ENCODE measurements around the gene SPATA16.
"Not testable (repeated sequence)": the region's sequence is repeated elsewhere in the genome, so short reads cannot be mapped to it uniquely, and the experiment has no call there.

SPATA16 gene

DNA sequence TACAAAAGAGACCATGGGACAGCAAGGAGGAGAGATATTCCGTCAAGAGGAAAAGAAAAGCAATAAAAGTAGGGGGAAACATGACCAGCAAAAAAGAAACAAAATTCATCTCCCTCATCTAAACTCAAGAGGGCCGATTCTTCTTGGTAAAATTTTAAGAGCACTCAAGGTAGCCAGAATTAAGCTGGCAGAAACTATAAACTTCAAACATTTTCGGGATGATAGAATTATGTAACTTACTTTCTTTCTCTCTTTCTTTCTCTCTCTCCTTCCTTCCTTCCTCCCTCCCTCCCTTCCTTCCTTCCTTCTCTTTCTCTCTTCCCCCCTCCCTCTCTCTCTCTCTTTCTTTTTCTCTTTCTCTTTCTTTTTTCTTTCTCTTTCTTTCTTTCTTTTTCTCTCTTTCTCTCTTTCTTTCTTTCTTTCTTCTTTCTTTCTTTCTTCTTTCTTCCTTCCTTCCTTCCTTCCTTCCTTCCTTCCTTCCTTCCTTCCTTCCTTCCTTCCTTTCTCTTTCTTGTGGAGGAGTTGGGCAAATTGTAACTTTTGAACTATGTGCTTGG, 180.3 kb downstream of the SPATA16 start:
- H2BK120ac ChIP-seq (ENCODE audit: low read depth, low read length); H3K9ac ChIP-seq (ENCODE audit: low read length); H3K4me3 ChIP-seq (ENCODE audit: low read length); H3K79me1 ChIP-seq (ENCODE audit: low read length); H3K4me2 ChIP-seq (ENCODE audit: low read length); H2BK5ac ChIP-seq (ENCODE audit: low read length); DNase-seq; H3K23ac ChIP-seq (ENCODE audit: low read length); H3K79me2 ChIP-seq (ENCODE audit: control insufficient read depth, insufficient read depth, low read length); H2BK15ac ChIP-seq (replicated peaks; ENCODE audit: low read depth); H3K4ac ChIP-seq (ENCODE audit: low read depth, low read length); H3K27me3 ChIP-seq (ENCODE audit: insufficient read depth, low read length, poor library complexity); H3K56ac ChIP-seq (ENCODE audit: low read length); H3K36me3 ChIP-seq (ENCODE audit: control insufficient read depth, insufficient read depth, low read length); H3K4me1 ChIP-seq (ENCODE audit: control insufficient read depth, low read depth, low read length); H3K18ac ChIP-seq (ENCODE audit: low read length); H4K5ac ChIP-seq (ENCODE audit: low read length); H3K27ac ChIP-seq (ENCODE audit: low read depth, low read length); H4K8ac ChIP-seq (ENCODE audit: low read depth, low read length); H2AK5ac ChIP-seq (ENCODE audit: low read length): not testable (repeated sequence)
- WGBS (ENCODE audit: extremely low coverage, insufficient coverage, low lambda C conversion rate) = no CpG with 5 or more reads among the region's 3 CpGs

DNA sequence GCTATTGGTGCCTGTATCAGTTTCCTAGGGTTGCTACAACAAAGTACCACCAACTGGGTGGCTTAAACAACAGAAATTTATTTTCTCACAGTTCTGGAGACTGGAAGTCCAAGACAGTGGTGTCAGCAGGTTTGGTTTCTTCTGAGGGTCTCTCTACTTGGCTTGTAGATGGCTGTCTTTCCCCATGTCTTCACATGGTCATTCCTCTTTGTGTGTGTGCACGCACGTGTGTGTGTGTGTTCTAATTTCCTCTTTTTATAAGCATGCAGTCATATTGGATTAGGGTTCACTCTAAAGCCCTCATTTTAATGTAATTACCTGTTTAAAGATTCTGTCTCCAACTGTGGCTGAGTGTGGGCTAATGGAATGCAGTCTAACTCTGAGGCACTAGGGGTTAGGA, 182.5 kb downstream of the SPATA16 start:
- no peaks in the 10 kb centered on the region for H3K79me1 ChIP-seq (ENCODE audit: low read length)
- H3K36me3 ChIP-seq (ENCODE audit: control insufficient read depth, insufficient read depth, low read length) = no peaks in the 10 kb centered on the region
- WGBS (ENCODE audit: extremely low coverage, insufficient coverage, low lambda C conversion rate) = no CpG with 5 or more reads among the region's 2 CpGs
- H4K8ac ChIP-seq (ENCODE audit: low read depth, low read length) = no peak overlapping the region
- H2BK15ac ChIP-seq (replicated peaks; ENCODE audit: low read depth) = no peak overlapping the region
- no peak overlapping the region for H3K4me2 ChIP-seq (ENCODE audit: low read length)
- no peak overlapping the region for H3K4me3 ChIP-seq (ENCODE audit: low read length)
- no peaks in the 10 kb centered on the region for H3K27me3 ChIP-seq (ENCODE audit: insufficient read depth, low read length, poor library complexity)
- H2BK5ac ChIP-seq (ENCODE audit: low read length) = no peak overlapping the region
- H3K9ac ChIP-seq (ENCODE audit: low read length) = no peak overlapping the region
- no peak overlapping the region for H4K5ac ChIP-seq (ENCODE audit: low read length)
- H2BK120ac ChIP-seq (ENCODE audit: low read depth, low read length) = no peak overlapping the region
- no peak overlapping the region for H2AK5ac ChIP-seq (ENCODE audit: low read length)
- H3K18ac ChIP-seq (ENCODE audit: low read length) = no peak overlapping the region
- no peak for DNase-seq
- H3K23ac ChIP-seq (ENCODE audit: low read length) = no peak overlapping the region
- H3K4ac ChIP-seq (ENCODE audit: low read depth, low read length) = no peak overlapping the region
- no peaks in the 10 kb centered on the region for H3K4me1 ChIP-seq (ENCODE audit: control insufficient read depth, low read depth, low read length)
- H3K79me2 ChIP-seq (ENCODE audit: control insufficient read depth, insufficient read depth, low read length) = no peaks in the 10 kb centered on the region
- H3K27ac ChIP-seq (ENCODE audit: low read depth, low read length) = no peak overlapping the region
- H3K56ac ChIP-seq (ENCODE audit: low read length) = no peak overlapping the region

DNA sequence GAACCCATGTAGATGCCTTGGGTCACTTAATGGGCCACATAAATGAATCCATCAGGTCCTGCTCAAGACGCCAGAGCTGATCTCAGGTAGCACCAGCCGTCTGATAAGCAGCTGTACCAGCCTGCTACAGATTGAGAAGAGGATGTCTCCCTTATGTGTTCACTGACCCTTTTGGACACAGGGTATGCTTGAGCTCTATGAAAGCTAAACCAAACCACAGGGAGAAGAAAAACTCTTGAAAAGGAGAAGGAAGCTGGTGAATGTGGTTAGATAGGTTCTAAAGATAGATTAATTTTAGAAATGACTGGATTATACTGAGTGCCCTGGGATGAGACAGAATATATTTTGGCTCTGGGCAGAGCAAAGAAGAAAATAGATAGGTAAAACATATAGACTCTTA, 187.5 kb downstream of the SPATA16 start:
- H4K5ac ChIP-seq (ENCODE audit: low read length) = no peak overlapping the region
- no peaks in the 10 kb centered on the region for H3K79me1 ChIP-seq (ENCODE audit: low read length)
- H3K36me3 ChIP-seq (ENCODE audit: control insufficient read depth, insufficient read depth, low read length) = no peaks in the 10 kb centered on the region
- no peak overlapping the region for H2BK120ac ChIP-seq (ENCODE audit: low read depth, low read length)
- no peak overlapping the region for H4K8ac ChIP-seq (ENCODE audit: low read depth, low read length)
- H3K4ac ChIP-seq (ENCODE audit: low read depth, low read length) = no peak overlapping the region
- DNase-seq = no peak
- no peak overlapping the region for H3K18ac ChIP-seq (ENCODE audit: low read length)
- H3K4me2 ChIP-seq (ENCODE audit: low read length) = no peak overlapping the region
- no peaks in the 10 kb centered on the region for H3K27me3 ChIP-seq (ENCODE audit: insufficient read depth, low read length, poor library complexity)
- no CpG with 5 or more reads among the region's 2 CpGs for WGBS (ENCODE audit: extremely low coverage, insufficient coverage, low lambda C conversion rate)
- H2BK5ac ChIP-seq (ENCODE audit: low read length) = no peak overlapping the region
- no peak overlapping the region for H3K23ac ChIP-seq (ENCODE audit: low read length)
- no peak overlapping the region for H2BK15ac ChIP-seq (replicated peaks; ENCODE audit: low read depth)
- H3K4me3 ChIP-seq (ENCODE audit: low read length) = no peak overlapping the region
- no peaks in the 10 kb centered on the region for H3K4me1 ChIP-seq (ENCODE audit: control insufficient read depth, low read depth, low read length)
- H3K27ac ChIP-seq (ENCODE audit: low read depth, low read length) = no peak overlapping the region
- no peak overlapping the region for H3K56ac ChIP-seq (ENCODE audit: low read length)
- H2AK5ac ChIP-seq (ENCODE audit: low read length) = no peak overlapping the region
- no peak overlapping the region for H3K9ac ChIP-seq (ENCODE audit: low read length)
- H3K79me2 ChIP-seq (ENCODE audit: control insufficient read depth, insufficient read depth, low read length) = no peaks in the 10 kb centered on the region

DNA sequence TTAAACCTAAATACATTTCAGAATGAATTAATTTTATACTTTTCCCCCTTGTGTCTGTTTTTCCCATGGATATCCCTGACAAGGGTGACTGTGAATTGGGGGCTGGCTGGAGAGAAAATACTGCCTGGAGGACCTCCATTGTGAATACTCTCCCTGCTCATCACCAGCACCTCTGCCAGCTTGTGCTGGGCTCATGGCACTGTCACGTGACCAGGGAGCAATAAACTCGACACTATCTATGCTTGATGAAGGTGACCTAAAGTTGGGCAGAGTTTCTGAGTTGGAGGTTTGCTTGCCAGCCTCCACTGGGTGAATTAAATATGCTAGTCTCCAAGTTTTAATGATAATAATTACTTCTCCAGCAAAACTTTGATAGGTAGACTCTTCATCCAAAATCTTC, 189.5 kb downstream of the SPATA16 start:
- H2BK120ac ChIP-seq (ENCODE audit: low read depth, low read length) = no peak overlapping the region
- no peak overlapping the region for H4K8ac ChIP-seq (ENCODE audit: low read depth, low read length)
- no peak overlapping the region for H3K4me2 ChIP-seq (ENCODE audit: low read length)
- no peak overlapping the region for H2BK5ac ChIP-seq (ENCODE audit: low read length)
- no peak overlapping the region for H3K4me3 ChIP-seq (ENCODE audit: low read length)
- no peak overlapping the region for H3K27ac ChIP-seq (ENCODE audit: low read depth, low read length)
- no peaks in the 10 kb centered on the region for H3K4me1 ChIP-seq (ENCODE audit: control insufficient read depth, low read depth, low read length)
- no peaks in the 10 kb centered on the region for H3K36me3 ChIP-seq (ENCODE audit: control insufficient read depth, insufficient read depth, low read length)
- H3K23ac ChIP-seq (ENCODE audit: low read length) = no peak overlapping the region
- no peaks in the 10 kb centered on the region for H3K27me3 ChIP-seq (ENCODE audit: insufficient read depth, low read length, poor library complexity)
- no peak overlapping the region for H3K18ac ChIP-seq (ENCODE audit: low read length)
- WGBS (ENCODE audit: extremely low coverage, insufficient coverage, low lambda C conversion rate) = no CpG with 5 or more reads among the region's 2 CpGs
- H3K79me2 ChIP-seq (ENCODE audit: control insufficient read depth, insufficient read depth, low read length) = no peaks in the 10 kb centered on the region
- H3K56ac ChIP-seq (ENCODE audit: low read length) = no peak overlapping the region
- no peak overlapping the region for H3K9ac ChIP-seq (ENCODE audit: low read length)
- no peak overlapping the region for H3K4ac ChIP-seq (ENCODE audit: low read depth, low read length)
- DNase-seq = no peak
- H2AK5ac ChIP-seq (ENCODE audit: low read length) = no peak overlapping the region
- no peak overlapping the region for H4K5ac ChIP-seq (ENCODE audit: low read length)
- H3K79me1 ChIP-seq (ENCODE audit: low read length) = no peaks in the 10 kb centered on the region
- no peak overlapping the region for H2BK15ac ChIP-seq (replicated peaks; ENCODE audit: low read depth)

DNA sequence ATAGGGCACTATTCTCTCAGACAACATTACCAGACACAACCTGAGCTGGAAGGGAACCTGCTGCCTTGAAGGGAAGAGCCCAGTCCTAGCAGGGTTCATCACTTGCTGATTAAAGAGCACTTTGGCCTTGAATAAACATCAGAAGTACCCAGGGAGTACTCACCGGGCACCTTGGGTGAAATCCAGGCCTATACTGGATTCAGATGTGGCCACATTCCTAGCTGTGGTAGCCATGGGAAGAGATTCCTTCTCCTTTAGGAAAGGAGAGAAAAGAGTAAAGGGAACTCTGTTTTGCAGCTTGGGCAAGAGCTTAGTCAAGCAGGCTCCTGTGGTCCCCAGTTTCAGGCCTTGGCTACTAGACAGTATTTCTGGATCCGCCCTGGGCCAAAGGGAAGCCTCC, 195.0 kb downstream of the SPATA16 start:
- Histone ChIP-seq H3K4me1 (ENCODE audit: control insufficient read depth, low read depth, low read length) (no peaks in the 10 kb centered on the region), H3K9ac (ENCODE audit: low read length) (no peak overlapping the region), H3K4me2 (ENCODE audit: low read length) (no peak overlapping the region), H3K18ac (ENCODE audit: low read length) (no peak overlapping the region), H2AK5ac (ENCODE audit: low read length) (no peak overlapping the region), H2BK5ac (ENCODE audit: low read length) (no peak overlapping the region), H3K79me1 (ENCODE audit: low read length) (no peaks in the 10 kb centered on the region), H3K27me3 (ENCODE audit: insufficient read depth, low read length, poor library complexity) (no peaks in the 10 kb centered on the region), H3K23ac (ENCODE audit: low read length) (no peak overlapping the region), H3K4me3 (ENCODE audit: low read length) (no peak overlapping the region), H3K36me3 (ENCODE audit: control insufficient read depth, insufficient read depth, low read length) (no peaks in the 10 kb centered on the region), H3K79me2 (ENCODE audit: control insufficient read depth, insufficient read depth, low read length) (no peaks in the 10 kb centered on the region), H3K56ac (ENCODE audit: low read length) (no peak overlapping the region), H4K5ac (ENCODE audit: low read length) (no peak overlapping the region), H4K8ac (ENCODE audit: low read depth, low read length) (no peak overlapping the region), H2BK15ac (replicated peaks; ENCODE audit: low read depth) (no peak overlapping the region), H3K4ac (ENCODE audit: low read depth, low read length) (no peak overlapping the region), H3K27ac (ENCODE audit: low read depth, low read length) (no peak overlapping the region), H2BK120ac (ENCODE audit: low read depth, low read length) (no peak overlapping the region)
- no peak for DNase-seq
- no CpG with 5 or more reads among the region's 2 CpGs for WGBS (ENCODE audit: extremely low coverage, insufficient coverage, low lambda C conversion rate)

DNA sequence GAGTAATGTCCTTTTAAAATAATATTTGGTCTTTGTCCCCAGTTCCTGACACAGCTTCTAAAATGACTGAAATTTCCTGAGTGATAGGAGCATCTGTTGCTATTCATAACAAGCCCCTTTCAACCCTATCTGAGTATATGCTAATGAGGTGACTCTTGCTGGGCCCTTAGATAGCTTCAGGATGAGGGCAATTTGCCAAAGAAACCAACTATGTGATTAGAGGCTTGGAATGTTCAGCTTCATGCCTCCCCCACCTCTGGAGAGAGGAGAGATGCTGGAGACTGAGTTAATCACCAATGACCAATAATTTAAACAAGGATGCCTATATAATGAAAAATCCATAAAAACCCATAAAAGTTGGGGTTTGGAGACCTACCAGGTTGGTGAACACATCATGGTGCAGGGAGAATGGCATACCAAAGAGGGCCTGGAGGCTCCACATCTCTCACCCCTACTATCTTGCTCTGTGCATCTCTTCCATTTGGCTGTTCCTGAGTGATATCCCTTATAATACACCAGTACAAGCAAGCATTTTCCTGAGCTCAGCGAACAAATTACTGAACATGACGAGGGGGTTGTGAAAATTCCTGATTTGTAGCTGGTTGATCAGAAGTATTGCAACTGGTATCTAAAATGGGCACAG, 201.3 kb downstream of the SPATA16 start:
- Histone ChIP-seq H2BK120ac (ENCODE audit: low read depth, low read length) (peak overlapping the region; percentile 34), H3K4ac (ENCODE audit: low read depth, low read length) (no peak overlapping the region), H3K9ac (ENCODE audit: low read length) (no peak overlapping the region), H3K27me3 (ENCODE audit: insufficient read depth, low read length, poor library complexity) (no peaks in the 10 kb centered on the region), H2BK5ac (ENCODE audit: low read length) (peak overlapping the region; percentile 39), H3K79me2 (ENCODE audit: control insufficient read depth, insufficient read depth, low read length) (no peaks in the 10 kb centered on the region), H3K27ac (ENCODE audit: low read depth, low read length) (no peak overlapping the region), H4K5ac (ENCODE audit: low read length) (no peak overlapping the region), H3K56ac (ENCODE audit: low read length) (peak overlapping the region; percentile 50), H4K8ac (ENCODE audit: low read depth, low read length) (no peak overlapping the region), H2AK5ac (ENCODE audit: low read length) (peak overlapping the region; percentile 19), H3K79me1 (ENCODE audit: low read length) (no peaks in the 10 kb centered on the region), H3K18ac (ENCODE audit: low read length) (no peak overlapping the region), H3K36me3 (ENCODE audit: control insufficient read depth, insufficient read depth, low read length) (no peaks in the 10 kb centered on the region), H3K23ac (ENCODE audit: low read length) (no peak overlapping the region), H3K4me3 (ENCODE audit: low read length) (no peak overlapping the region), H3K4me1 (ENCODE audit: control insufficient read depth, low read depth, low read length) (peaks cover 9% of the 10 kb centered on the region), H2BK15ac (replicated peaks; ENCODE audit: low read depth) (no peak overlapping the region), H3K4me2 (ENCODE audit: low read length) (no peak overlapping the region)
- DNase-seq = peak; percentile 92
- WGBS (ENCODE audit: extremely low coverage, insufficient coverage, low lambda C conversion rate) = no CpG with 5 or more reads among the region's 2 CpGs

All from mesendoderm (in vitro differentiated cells).